HEK293 (cell line): ENCODE results near the gene CTBP1.

ENCODE experiments used
- CTCF ChIA-PET: fragments of 350-600 bp; formaldehyde crosslinking; extraction: SDS; loops from one replicate; lab custom pipeline; 2021; ENCODE audit warnings: antibody characterized with exemption; lab: Yijun Ruan, JAX
- POLR2A ChIA-PET: fragments of 300-600 bp; formaldehyde crosslinking; extraction: SDS; loops from one replicate; lab custom pipeline; 2020; ENCODE audit warnings: antibody characterized with exemption, inconsistent platforms; lab: Yijun Ruan, JAX
- H3K27ac ChIP-seq: fragments of 200-500 bp; sonication (Bioruptor generic); 2 replicates; pipeline ENCODE4 v1.5.1; 2014; ENCODE audit warnings: low read depth, low read length, control low read depth, inconsistent platforms; ENCODE audit errors: extremely low read depth
- H3K36me3 ChIP-seq, 2 experiments: fragments of 200-500 bp in 1 of 2; sonication (Bioruptor generic) in 1 of 2; 1 replicate in 1 of 2; 2 replicates in 1 of 2; pipeline ENCODE4 v1.5.1; 2014 to 2017; ENCODE audit warnings: inconsistent platforms in 2 of 2, low read length in 2 of 2; ENCODE audit not compliant: control insufficient read depth in 2 of 2, insufficient read depth in 1 of 2
- H3K4me1 ChIP-seq: fragments of 200-500 bp; sonication (Bioruptor generic); 2 replicates; pipeline ENCODE4 v1.5.1; 2014; ENCODE audit warnings: mild to moderate bottlenecking, low read length, inconsistent platforms; ENCODE audit not compliant: control insufficient read depth, insufficient read depth
- H3K4me3 ChIP-seq: 2 replicates; pipeline ENCODE4 v1.5.1; 2011; ENCODE audit warnings: low read depth, mild to moderate bottlenecking, control low read depth, low read length, moderate library complexity
- H3K9me3 ChIP-seq: fragments of 200-500 bp; sonication (Bioruptor generic); 2 replicates; pipeline ENCODE4 v1.5.1; 2014; ENCODE audit warnings: low read depth, low read length, inconsistent platforms; ENCODE audit not compliant: control insufficient read depth, insufficient read depth
- HOXA7 ChIP-seq: sonication (generic); formaldehyde crosslinking; IDR thresholded peaks from 2 replicates; pipeline ENCODE4 v1.8.1; 2022; ENCODE audit warnings: missing genetic modification reagents, borderline replicate concordance
- TCF7L2 ChIP-seq: IDR thresholded peaks from 2 replicates; pipeline ENCODE4 v1.6.1; 2011; ENCODE audit warnings: low read depth, mild to moderate bottlenecking, inconsistent platforms, low read length, moderate library complexity, borderline replicate concordance
- ZFP3 ChIP-seq: fragments of 450-650 bp; formaldehyde crosslinking; IDR thresholded peaks from 2 replicates; pipeline ENCODE4 v1.5.1; 2016; ENCODE audit warnings: low read depth, missing biosample characterization, missing genetic modification characterization
- ZFP41 ChIP-seq: fragments of 450-650 bp; formaldehyde crosslinking; IDR thresholded peaks from 2 replicates; pipeline ENCODE4 v1.5.1; 2016; ENCODE audit warnings: missing biosample characterization, missing genetic modification characterization, borderline replicate concordance
- ZFP69B ChIP-seq: fragments of 450-650 bp; formaldehyde crosslinking; IDR thresholded peaks from 2 replicates; pipeline ENCODE4 v1.5.1; 2016; ENCODE audit warnings: missing biosample characterization, missing genetic modification characterization
- ZNF112 ChIP-seq: fragments of 450-650 bp; formaldehyde crosslinking; IDR thresholded peaks from 2 replicates; pipeline ENCODE4 v1.5.0; 2017; ENCODE audit warnings: missing biosample characterization, missing genetic modification characterization
- ZNF133 ChIP-seq: fragments of 450-650 bp; formaldehyde crosslinking; IDR thresholded peaks from 2 replicates; pipeline ENCODE4 v1.5.1; 2016; ENCODE audit warnings: missing biosample characterization, missing genetic modification characterization
- ZNF16 ChIP-seq: fragments of 450-650 bp; formaldehyde crosslinking; IDR thresholded peaks from 2 replicates; pipeline ENCODE4 v1.5.1; 2016; ENCODE audit warnings: low read depth, missing biosample characterization, missing genetic modification characterization
- ZNF214 ChIP-seq: fragments of 450-650 bp; formaldehyde crosslinking; IDR thresholded peaks from 2 replicates; pipeline ENCODE4 v1.5.1; 2017; ENCODE audit warnings: missing biosample characterization, mild to moderate bottlenecking, missing genetic modification characterization, borderline replicate concordance
- ZNF274 ChIP-seq, 2 experiments: fragments of 200-500 bp in 1 of 2; fragments of 450-650 bp in 1 of 2; sonication (Bioruptor generic) in 1 of 2; formaldehyde crosslinking in 1 of 2; IDR thresholded peaks; 2 replicates each; pipeline versions ENCODE4 v1.5.1 to v1.6.1; 2014 to 2016; ENCODE audit warnings: borderline replicate concordance in 1 of 2, inconsistent platforms in 1 of 2, low read length in 1 of 2, missing biosample characterization in 1 of 2, missing genetic modification characterization in 1 of 2
- ZNF302 ChIP-seq: fragments of 450-650 bp; formaldehyde crosslinking; IDR thresholded peaks from 2 replicates; pipeline ENCODE4 v1.5.1; 2016; ENCODE audit warnings: missing biosample characterization, missing genetic modification characterization, low read depth
- ZNF350 ChIP-seq: fragments of 450-650 bp; formaldehyde crosslinking; IDR thresholded peaks from 2 replicates; pipeline ENCODE4 v1.5.0; 2017; ENCODE audit warnings: missing biosample characterization, mild to moderate bottlenecking, missing genetic modification characterization
- ZNF354C ChIP-seq: fragments of 450-650 bp; formaldehyde crosslinking; IDR thresholded peaks from 2 replicates; pipeline ENCODE4 v1.5.1; 2016; ENCODE audit warnings: missing biosample characterization, missing genetic modification characterization, low read depth, borderline replicate concordance
- ZNF521 ChIP-seq: fragments of 450-650 bp; formaldehyde crosslinking; IDR thresholded peaks from 2 replicates; pipeline ENCODE4 v1.5.1; 2017; ENCODE audit warnings: missing biosample characterization, mild to moderate bottlenecking, missing genetic modification characterization
- ZNF544 ChIP-seq: fragments of 450-650 bp; formaldehyde crosslinking; IDR thresholded peaks from 2 replicates; pipeline ENCODE4 v1.5.0; 2017; ENCODE audit warnings: missing biosample characterization, missing genetic modification characterization
- ZNF623 ChIP-seq: fragments of 450-650 bp; formaldehyde crosslinking; IDR thresholded peaks from 2 replicates; pipeline ENCODE4 v1.5.1; 2016; ENCODE audit warnings: missing biosample characterization, missing genetic modification characterization
- ZNF624 ChIP-seq: fragments of 450-650 bp; formaldehyde crosslinking; IDR thresholded peaks from 2 replicates; pipeline ENCODE4 v1.5.1; 2017; ENCODE audit warnings: missing biosample characterization, missing genetic modification characterization
- ZNF626 ChIP-seq: fragments of 450-650 bp; sonication (Bioruptor Pico); formaldehyde crosslinking; IDR thresholded peaks from 2 replicates; pipeline ENCODE4 v1.5.1; 2018; ENCODE audit warnings: missing biosample characterization, missing genetic modification characterization, inconsistent platforms
- ZNF629 ChIP-seq: fragments of 450-650 bp; formaldehyde crosslinking; IDR thresholded peaks from 2 replicates; pipeline ENCODE4 v1.5.1; 2017; ENCODE audit warnings: missing biosample characterization, missing genetic modification characterization
- ZNF658 ChIP-seq: fragments of 450-650 bp; formaldehyde crosslinking; IDR thresholded peaks from 2 replicates; pipeline ENCODE4; 2016; ENCODE audit warnings: missing biosample characterization, missing genetic modification characterization
- ZNF660 ChIP-seq: fragments of 450-650 bp; IDR thresholded peaks from 2 replicates; pipeline ENCODE4 v1.5.1; 2018; ENCODE audit warnings: missing biosample characterization, mild to moderate bottlenecking, missing genetic modification characterization
- ZNF701 ChIP-seq: fragments of 450-650 bp; formaldehyde crosslinking; IDR thresholded peaks from 2 replicates; pipeline ENCODE4 v1.5.1; 2016; ENCODE audit warnings: missing biosample characterization, missing genetic modification characterization
- ZNF707 ChIP-seq: fragments of 450-650 bp; formaldehyde crosslinking; IDR thresholded peaks from 2 replicates; pipeline ENCODE4 v1.5.1; 2016; ENCODE audit warnings: missing biosample characterization, missing genetic modification characterization
- ZNF792 ChIP-seq: fragments of 450-650 bp; formaldehyde crosslinking; IDR thresholded peaks from 2 replicates; pipeline ENCODE4 v1.5.1; 2016; ENCODE audit warnings: missing biosample characterization, missing genetic modification characterization
- ZSCAN16 ChIP-seq: fragments of 450-650 bp; formaldehyde crosslinking; IDR thresholded peaks from 2 replicates; pipeline ENCODE4 v1.5.1; 2016; ENCODE audit warnings: missing biosample characterization, missing genetic modification characterization
- TF ChIP-seq, protein P1 (sequence below): fragments of 450-650 bp; formaldehyde crosslinking; IDR thresholded peaks from 2 replicates; pipeline ENCODE4 v1.5.1; 2016; ENCODE audit warnings: missing biosample characterization, missing genetic modification characterization, borderline replicate concordance
- TF ChIP-seq, protein P2 (sequence below): sonication (generic); formaldehyde crosslinking; IDR thresholded peaks from 2 replicates; pipeline ENCODE4 v1.8.1; 2022; ENCODE audit warnings: mild to moderate bottlenecking, moderate library complexity, missing genetic modification reagents

The CTBP1 gene

DNA sequence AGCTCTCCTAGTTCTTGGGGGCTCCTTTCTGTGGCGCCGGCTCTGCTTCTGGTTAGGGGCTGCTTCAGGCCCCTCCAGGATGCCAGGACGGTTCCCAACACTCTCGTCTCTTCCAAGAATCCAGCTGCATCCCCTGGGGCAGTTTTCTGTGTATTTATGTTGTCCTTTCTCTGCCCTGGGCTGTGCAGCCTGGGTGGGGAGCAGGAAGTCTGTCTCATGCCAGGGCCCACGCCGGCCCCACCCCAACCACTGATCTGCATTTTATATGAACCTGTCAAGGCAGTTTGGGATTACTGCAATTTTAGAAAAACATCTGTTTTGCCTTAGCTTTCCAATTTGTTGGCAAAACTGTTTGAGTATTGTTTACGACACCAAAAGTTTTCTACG is 14.6 kb downstream of the CTBP1 start:
- POLR2A ChIA-PET, result no interaction called here
- TF ChIP-seq, protein P1, sequence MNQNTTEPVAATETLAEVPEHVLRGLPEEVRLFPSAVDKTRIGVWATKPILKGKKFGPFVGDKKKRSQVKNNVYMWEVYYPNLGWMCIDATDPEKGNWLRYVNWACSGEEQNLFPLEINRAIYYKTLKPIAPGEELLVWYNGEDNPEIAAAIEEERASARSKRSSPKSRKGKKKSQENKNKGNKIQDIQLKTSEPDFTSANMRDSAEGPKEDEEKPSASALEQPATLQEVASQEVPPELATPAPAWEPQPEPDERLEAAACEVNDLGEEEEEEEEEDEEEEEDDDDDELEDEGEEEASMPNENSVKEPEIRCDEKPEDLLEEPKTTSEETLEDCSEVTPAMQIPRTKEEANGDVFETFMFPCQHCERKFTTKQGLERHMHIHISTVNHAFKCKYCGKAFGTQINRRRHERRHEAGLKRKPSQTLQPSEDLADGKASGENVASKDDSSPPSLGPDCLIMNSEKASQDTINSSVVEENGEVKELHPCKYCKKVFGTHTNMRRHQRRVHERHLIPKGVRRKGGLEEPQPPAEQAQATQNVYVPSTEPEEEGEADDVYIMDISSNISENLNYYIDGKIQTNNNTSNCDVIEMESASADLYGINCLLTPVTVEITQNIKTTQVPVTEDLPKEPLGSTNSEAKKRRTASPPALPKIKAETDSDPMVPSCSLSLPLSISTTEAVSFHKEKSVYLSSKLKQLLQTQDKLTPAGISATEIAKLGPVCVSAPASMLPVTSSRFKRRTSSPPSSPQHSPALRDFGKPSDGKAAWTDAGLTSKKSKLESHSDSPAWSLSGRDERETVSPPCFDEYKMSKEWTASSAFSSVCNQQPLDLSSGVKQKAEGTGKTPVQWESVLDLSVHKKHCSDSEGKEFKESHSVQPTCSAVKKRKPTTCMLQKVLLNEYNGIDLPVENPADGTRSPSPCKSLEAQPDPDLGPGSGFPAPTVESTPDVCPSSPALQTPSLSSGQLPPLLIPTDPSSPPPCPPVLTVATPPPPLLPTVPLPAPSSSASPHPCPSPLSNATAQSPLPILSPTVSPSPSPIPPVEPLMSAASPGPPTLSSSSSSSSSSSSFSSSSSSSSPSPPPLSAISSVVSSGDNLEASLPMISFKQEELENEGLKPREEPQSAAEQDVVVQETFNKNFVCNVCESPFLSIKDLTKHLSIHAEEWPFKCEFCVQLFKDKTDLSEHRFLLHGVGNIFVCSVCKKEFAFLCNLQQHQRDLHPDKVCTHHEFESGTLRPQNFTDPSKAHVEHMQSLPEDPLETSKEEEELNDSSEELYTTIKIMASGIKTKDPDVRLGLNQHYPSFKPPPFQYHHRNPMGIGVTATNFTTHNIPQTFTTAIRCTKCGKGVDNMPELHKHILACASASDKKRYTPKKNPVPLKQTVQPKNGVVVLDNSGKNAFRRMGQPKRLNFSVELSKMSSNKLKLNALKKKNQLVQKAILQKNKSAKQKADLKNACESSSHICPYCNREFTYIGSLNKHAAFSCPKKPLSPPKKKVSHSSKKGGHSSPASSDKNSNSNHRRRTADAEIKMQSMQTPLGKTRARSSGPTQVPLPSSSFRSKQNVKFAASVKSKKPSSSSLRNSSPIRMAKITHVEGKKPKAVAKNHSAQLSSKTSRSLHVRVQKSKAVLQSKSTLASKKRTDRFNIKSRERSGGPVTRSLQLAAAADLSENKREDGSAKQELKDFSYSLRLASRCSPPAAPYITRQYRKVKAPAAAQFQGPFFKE (tag by site-specific recombination), result no peak
- TF ChIP-seq ZNF274 (IDR thresholded peaks at IDR 0.05; ENCODE audit: low read length) (no peak), ZNF274 (tag by site-specific recombination; IDR thresholded peaks at IDR 0.05; ENCODE audit: borderline replicate concordance) (no peak), ZNF112 (tag by site-specific recombination) (no peak), ZFP69B (tag by site-specific recombination) (no peak), ZNF623 (no peak), ZNF133 (no peak), ZNF707 (tag by site-specific recombination) (no peak), ZNF350 (tag by site-specific recombination) (no peak), ZNF624 (tag by site-specific recombination) (no peak), ZNF629 (tag by site-specific recombination) (no peak), ZNF701 (no peak), HOXA7 (CRISPR knock-in tag) (no peak), ZFP3 (tag by site-specific recombination) (no peak), ZNF792 (tag by site-specific recombination) (no peak), ZNF16 (no peak)
- TF ChIP-seq, protein P2, sequence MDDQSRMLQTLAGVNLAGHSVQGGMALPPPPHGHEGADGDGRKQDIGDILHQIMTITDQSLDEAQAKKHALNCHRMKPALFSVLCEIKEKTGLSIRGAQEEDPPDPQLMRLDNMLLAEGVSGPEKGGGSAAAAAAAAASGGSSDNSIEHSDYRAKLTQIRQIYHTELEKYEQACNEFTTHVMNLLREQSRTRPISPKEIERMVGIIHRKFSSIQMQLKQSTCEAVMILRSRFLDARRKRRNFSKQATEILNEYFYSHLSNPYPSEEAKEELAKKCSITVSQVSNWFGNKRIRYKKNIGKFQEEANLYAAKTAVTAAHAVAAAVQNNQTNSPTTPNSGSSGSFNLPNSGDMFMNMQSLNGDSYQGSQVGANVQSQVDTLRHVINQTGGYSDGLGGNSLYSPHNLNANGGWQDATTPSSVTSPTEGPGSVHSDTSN (CRISPR knock-in tag), result no peak
- Histone ChIP-seq H3K36me3 (peaks cover 0 to 100% of the 10 kb centered on the region in 2 experiments; a peak in 2 of 3 replicates), H3K27ac (no peak overlapping the region), H3K4me1 (no peaks in the 10 kb centered on the region), H3K9me3 (no peaks in the 10 kb centered on the region), H3K4me3 (no peak overlapping the region)
- CTCF ChIA-PET, result interaction anchor here (0.7 to 1.3 kb wide), 3 partner anchors 103 to 207 kb away, joined by 3 to 4 read pairs (median 3); no protein-coding TSS in a partner anchor

DNA sequence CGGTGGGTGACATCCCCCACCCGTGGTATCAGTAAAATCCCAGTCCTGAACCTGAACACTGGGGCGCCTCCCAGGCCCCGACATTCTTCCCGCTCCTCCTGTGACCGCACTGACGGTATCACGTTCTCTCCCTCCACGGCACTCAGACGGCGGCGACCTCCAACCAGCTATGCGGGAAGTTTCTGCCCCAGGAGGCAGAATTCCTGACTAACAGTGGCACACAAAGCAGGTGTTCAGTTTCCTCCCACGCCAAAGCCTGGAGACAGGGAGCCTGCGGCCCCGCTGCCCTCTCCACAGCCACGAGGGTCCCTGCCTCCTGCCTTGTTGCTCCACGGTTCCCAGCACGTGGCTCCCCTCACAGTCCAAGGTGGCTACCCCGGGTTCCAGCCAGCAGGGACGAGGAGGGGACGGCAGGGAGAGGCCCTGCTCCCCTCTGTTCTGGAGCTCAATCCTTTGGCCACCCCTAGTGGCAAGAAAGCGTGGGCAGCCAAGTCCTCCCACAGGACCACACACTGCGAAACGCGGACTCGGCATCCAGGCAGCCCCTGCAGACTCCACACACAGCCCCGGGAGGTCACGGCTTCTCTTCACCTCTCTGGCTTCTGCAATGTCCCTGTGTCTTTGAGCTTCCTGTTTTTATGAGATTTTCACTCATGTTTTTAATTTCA is 15.2 kb downstream of the CTBP1 start:
- ChIA-PET CTCF (interaction anchor here (0.7 to 0.8 kb wide), 2 partner anchors 103 to 206 kb away, joined by 3 read pairs; no protein-coding TSS in a partner anchor), POLR2A (no interaction called here)
- Histone ChIP-seq H3K9me3 (no peaks in the 10 kb centered on the region), H3K27ac (no peak overlapping the region), H3K4me1 (no peaks in the 10 kb centered on the region), H3K4me3 (no peak overlapping the region), H3K36me3 (peaks cover 0 to 100% of the 10 kb centered on the region in 2 experiments; a peak in 2 of 3 replicates)
- TF ChIP-seq ZNF544 (no peak), ZNF658 (tag by site-specific recombination) (no peak), ZNF214 (tag by site-specific recombination) (no peak), ZNF660 (no peak), TCF7L2 (no peak), ZSCAN16 (tag by site-specific recombination) (no peak), ZNF521 (tag by site-specific recombination) (no peak), ZNF624 (tag by site-specific recombination) (no peak), ZNF302 (tag by site-specific recombination) (no peak), ZFP69B (tag by site-specific recombination) (no peak), ZNF707 (tag by site-specific recombination) (no peak), ZNF626 (no peak), ZNF354C (no peak), ZFP41 (tag by site-specific recombination) (no peak)
